NT2/D1 (cell line): ENCODE data around the gene COPS2.

Source experiments
- DNase-seq: peaks from one replicate; pipeline ENCODE4 v3.0.0-alpha.2; 2011; ENCODE audit warnings: low read depth, low spot score
- H3K27me3 ChIP-seq: 2 replicates; pipeline ENCODE4 v1.6.0; 2011; ENCODE audit warnings: mild to moderate bottlenecking; ENCODE audit not compliant: insufficient read length, insufficient read depth
- H3K36me3 ChIP-seq: 2 replicates; pipeline ENCODE4 v1.6.1; 2011; ENCODE audit warnings: mild to moderate bottlenecking, low read length, mixed read lengths; ENCODE audit not compliant: insufficient read depth, insufficient read length
- H3K4me1 ChIP-seq: 2 replicates; pipeline ENCODE4 v1.5.1; 2011; ENCODE audit not compliant: insufficient read depth, insufficient read length
- H3K4me3 ChIP-seq: 2 replicates; pipeline ENCODE4 v1.5.1; 2011; ENCODE audit warnings: low read depth; ENCODE audit not compliant: insufficient read length
- H3K9ac ChIP-seq: 2 replicates; pipeline ENCODE4 v1.6.0; 2011; ENCODE audit warnings: low read depth; ENCODE audit not compliant: insufficient read length
- H3K9me3 ChIP-seq: 2 replicates; pipeline ENCODE4 v1.5.1; 2011; ENCODE audit warnings: mild to moderate bottlenecking, low read length; ENCODE audit not compliant: insufficient read depth
- SUZ12 ChIP-seq: IDR thresholded peaks from 2 replicates; pipeline ENCODE4 v1.6.1; 2011; ENCODE audit not compliant: insufficient read length, insufficient read depth; ENCODE audit errors: extremely low read depth
- YY1 ChIP-seq: IDR thresholded peaks from 2 replicates; pipeline ENCODE4 v1.6.1; 2011; ENCODE audit not compliant: insufficient read length, insufficient read depth
- ZNF274 ChIP-seq: IDR thresholded peaks from 2 replicates; pipeline ENCODE4 v1.6.1; 2011; ENCODE audit warnings: mild to moderate bottlenecking, low read depth, low read length

The COPS2 gene

DNA sequence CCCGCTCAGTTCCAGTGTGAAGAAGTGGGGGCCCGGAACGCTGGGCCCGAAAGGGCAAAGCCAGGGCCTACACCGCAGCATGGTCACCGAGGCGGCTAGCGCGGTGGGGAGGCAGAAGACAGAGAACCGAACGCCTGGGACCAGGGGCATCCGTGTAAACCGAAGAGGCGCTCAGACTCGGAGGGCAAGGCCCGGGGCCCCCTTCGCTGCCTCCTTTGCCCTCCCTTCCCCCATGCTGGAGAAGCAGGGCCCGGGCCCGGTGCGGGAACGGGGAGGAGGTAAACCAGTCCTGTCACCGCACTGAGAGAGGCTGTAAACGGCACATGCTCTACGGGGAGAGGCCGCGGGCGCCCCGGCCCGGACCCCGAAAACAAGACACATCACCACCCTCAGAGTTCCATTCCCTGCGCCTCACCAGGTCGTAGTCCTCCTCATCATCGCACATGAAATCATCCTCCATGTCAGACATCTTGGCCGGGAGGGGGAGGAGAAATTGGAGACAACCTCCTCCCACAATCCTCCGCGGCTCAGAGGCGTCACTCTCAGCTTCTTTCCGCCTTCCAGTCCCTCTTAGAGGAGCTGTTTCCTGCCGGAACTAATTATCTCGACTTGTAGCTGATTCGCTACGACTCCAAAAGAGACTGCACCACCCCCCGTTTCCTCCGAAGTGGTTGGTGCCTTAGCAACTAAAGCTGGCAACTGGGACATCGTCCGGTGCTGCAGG is at the start of gene COPS2:
COPS2 (minus strand) TSS at position 490 of the 724 bp plus-strand sequence; CDS start at position 469, 21 bp downstream.
- peaks cover 5% of the 10 kb centered on the region for H3K36me3 ChIP-seq
- H3K27me3 ChIP-seq, result no peaks in the 10 kb centered on the region
- peak; percentile 94 for DNase-seq
- peak within 1 kb of the TSS; percentile 98 for H3K9ac ChIP-seq
- peak within 1 kb of the TSS; percentile 97 for H3K4me3 ChIP-seq
- H3K9me3 ChIP-seq, result no peaks in the 10 kb centered on the region
- no peaks in the 10 kb centered on the region for H3K4me1 ChIP-seq
- TF ChIP-seq YY1 (peak; percentile 67), SUZ12 (no peak)

- Histone ChIP-seq H3K4me3 (no peak overlapping the region), H3K27me3 (no peaks in the 10 kb centered on the region), H3K4me1 (no peaks in the 10 kb centered on the region), H3K9ac (no peak overlapping the region), H3K9me3 (no peaks in the 10 kb centered on the region), H3K36me3 (no peaks in the 10 kb centered on the region)
- no peak for DNase-seq
- TF ChIP-seq YY1, result no peak
- TF ChIP-seq ZNF274, result no peak
- TF ChIP-seq SUZ12, result no peak
Observed at GRCh38 chr15:49200347-49200746, 44.9 kb upstream of the COPS2 start.

DNA sequence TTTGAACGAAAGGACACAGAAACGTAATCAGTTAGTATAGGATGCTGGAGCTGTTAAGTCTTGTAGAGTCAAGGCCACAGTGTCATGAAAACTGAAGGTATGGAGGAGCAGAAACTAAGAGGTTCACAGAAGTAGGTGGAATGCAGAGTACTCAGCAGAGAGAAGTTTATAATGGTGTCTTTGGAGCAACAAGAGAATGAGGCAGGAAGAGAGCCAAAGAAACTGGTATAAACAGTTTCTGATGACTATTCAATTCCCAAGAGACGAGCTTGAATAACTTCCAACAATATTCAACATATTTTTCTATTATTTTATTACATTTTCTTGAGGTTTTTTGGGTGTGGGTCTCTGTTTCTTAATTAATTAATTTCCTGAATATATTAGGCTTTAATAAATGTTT is 44.3 kb upstream of the COPS2 start:
- Histone ChIP-seq H3K36me3 (no peaks in the 10 kb centered on the region), H3K9me3 (no peaks in the 10 kb centered on the region), H3K4me1 (no peaks in the 10 kb centered on the region), H3K4me3 (no peak overlapping the region), H3K9ac (no peak overlapping the region), H3K27me3 (no peaks in the 10 kb centered on the region)
- no peak for DNase-seq
- TF ChIP-seq SUZ12 (no peak), ZNF274 (no peak), YY1 (no peak)

- no peaks in the 10 kb centered on the region for H3K9me3 ChIP-seq
- DNase-seq, result no peak
- no peaks in the 10 kb centered on the region for H3K36me3 ChIP-seq
- no peak overlapping the region for H3K4me3 ChIP-seq
- TF ChIP-seq YY1 (no peak), ZNF274 (no peak), SUZ12 (no peak)
- H3K27me3 ChIP-seq, result no peaks in the 10 kb centered on the region
- no peak overlapping the region for H3K9ac ChIP-seq
- no peaks in the 10 kb centered on the region for H3K4me1 ChIP-seq
Observed at GRCh38 chr15:49196856-49197255, 41.5 kb upstream of the COPS2 start.

DNA sequence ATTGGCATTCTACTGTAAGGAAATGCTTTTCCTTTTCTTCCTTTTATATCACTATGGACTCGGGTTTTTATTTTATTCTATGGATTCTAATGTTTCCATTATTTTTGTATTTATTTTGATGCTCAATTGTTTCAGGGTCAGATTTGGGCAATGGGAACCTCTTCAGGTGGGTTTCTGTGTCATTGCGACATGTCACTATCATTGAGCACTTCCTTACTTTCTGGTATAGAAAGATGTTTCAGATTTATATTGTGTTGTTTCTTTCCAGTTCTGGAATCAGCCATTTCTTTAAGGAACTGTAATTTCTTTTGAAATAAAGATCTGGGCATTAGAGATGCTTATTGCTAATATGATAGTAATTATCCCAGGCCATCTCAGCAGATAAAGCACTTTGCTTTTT is 36.5 kb upstream of the COPS2 start:
- Histone ChIP-seq H3K9me3 (no peaks in the 10 kb centered on the region), H3K4me3 (no peak overlapping the region), H3K27me3 (no peaks in the 10 kb centered on the region), H3K4me1 (no peaks in the 10 kb centered on the region), H3K9ac (no peak overlapping the region), H3K36me3 (no peaks in the 10 kb centered on the region)
- DNase-seq, result no peak
- TF ChIP-seq YY1 (no peak), SUZ12 (no peak), ZNF274 (no peak)

DNA sequence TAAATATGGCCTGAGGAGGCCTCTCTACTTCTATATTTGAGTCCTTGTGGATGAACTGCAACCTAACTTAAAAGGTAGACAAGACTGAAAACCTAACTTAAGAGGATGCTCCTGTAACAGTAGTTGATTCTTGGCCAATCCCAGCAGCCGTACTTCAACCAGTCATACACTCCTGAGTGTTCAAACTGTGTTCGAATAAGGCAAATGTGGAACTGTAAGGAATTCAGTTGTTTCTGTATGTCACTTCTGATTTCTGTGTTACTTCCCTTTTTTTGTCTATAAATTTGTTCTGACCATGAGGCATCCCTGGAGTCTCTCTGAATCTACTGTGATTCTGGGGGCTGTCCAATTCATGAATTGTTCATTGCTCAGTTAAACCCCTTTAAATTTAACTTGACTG is 35.2 kb upstream of the COPS2 start:
- no peaks in the 10 kb centered on the region for H3K27me3 ChIP-seq
- H3K4me3 ChIP-seq, result no peak overlapping the region
- H3K9ac ChIP-seq, result no peak overlapping the region
- no peaks in the 10 kb centered on the region for H3K9me3 ChIP-seq
- H3K4me1 ChIP-seq, result no peaks in the 10 kb centered on the region
- H3K36me3 ChIP-seq, result no peaks in the 10 kb centered on the region
- DNase-seq, result no peak
- TF ChIP-seq YY1, result no peak
- TF ChIP-seq SUZ12, result no peak
- TF ChIP-seq ZNF274, result no peak

- Histone ChIP-seq H3K4me3 (no peak overlapping the region), H3K9me3 (no peaks in the 10 kb centered on the region), H3K36me3 (no peaks in the 10 kb centered on the region), H3K4me1 (no peaks in the 10 kb centered on the region), H3K9ac (no peak overlapping the region), H3K27me3 (no peaks in the 10 kb centered on the region)
- TF ChIP-seq SUZ12, result no peak
- TF ChIP-seq YY1, result no peak
- no peak for TF ChIP-seq ZNF274
- no peak for DNase-seq
Observed at GRCh38 chr15:49189631-49190030, 34.2 kb upstream of the COPS2 start.
